GM23248 (cell line): Measurements from ENCODE around the gene PNPLA7. TPM values are rescaled to one million over a fixed set of nuclear protein-coding genes. Genes with fewer than 3 reads are reported as not detected.

Experiments used
- DNase-seq: peaks from one replicate; pipeline ENCODE4 v3.0.0-alpha.2; 2015
- H2AFZ ChIP-seq: fragments of 200-600 bp; sonication (generic); 2 replicates; pipeline ENCODE4 v1.6.1; 2016; ENCODE audit warnings: antibody characterized with exemption
- H3F3A ChIP-seq: fragments of 200-600 bp; sonication (generic); 2 replicates; pipeline ENCODE4 v1.6.1; 2016; ENCODE audit warnings: mild to moderate bottlenecking, antibody characterized with exemption, mixed run types; ENCODE audit not compliant: insufficient read depth
- H3K27ac ChIP-seq: fragments of 200-600 bp; sonication (generic); 2 replicates; pipeline ENCODE4 v1.5.1; 2016; ENCODE audit warnings: mild to moderate bottlenecking
- H3K27me3 ChIP-seq: fragments of 200-600 bp; sonication (generic); replicated peaks from 2 replicates; pipeline ENCODE4 v1.6.1; 2016; ENCODE audit warnings: mild to moderate bottlenecking; ENCODE audit not compliant: insufficient read depth
- H3K36me3 ChIP-seq: fragments of 200-600 bp; sonication (generic); 2 replicates; pipeline ENCODE4 v1.6.1; 2016; ENCODE audit warnings: low read depth, mild to moderate bottlenecking
- H3K4me1 ChIP-seq: fragments of 200-600 bp; sonication (generic); 2 replicates; pipeline ENCODE4 v1.6.1; 2016; ENCODE audit warnings: mild to moderate bottlenecking; ENCODE audit not compliant: insufficient read depth
- H3K4me2 ChIP-seq: fragments of 200-600 bp; sonication (generic); one replicate; pipeline ENCODE4 v1.6.1; 2016; ENCODE audit warnings: mild to moderate bottlenecking; ENCODE audit not compliant: unreplicated experiment
- H3K4me3 ChIP-seq: fragments of 200-600 bp; sonication (generic); 2 replicates; pipeline ENCODE4 v1.5.1; 2016; ENCODE audit warnings: mild to moderate bottlenecking
- H3K79me2 ChIP-seq: fragments of 200-600 bp; sonication (generic); 2 replicates; pipeline ENCODE4 v1.6.1; 2016; ENCODE audit warnings: mild to moderate bottlenecking; ENCODE audit not compliant: insufficient read depth
- H3K9ac ChIP-seq: fragments of 200-600 bp; sonication (generic); 2 replicates; pipeline ENCODE4 v1.6.1; 2016; ENCODE audit warnings: mild to moderate bottlenecking
- H3K9me2 ChIP-seq: fragments of 200-600 bp; sonication (generic); 2 replicates; pipeline ENCODE4 v1.6.1; 2016; ENCODE audit warnings: mixed run types, mild to moderate bottlenecking, moderate library complexity; ENCODE audit not compliant: insufficient read depth
- H3K9me3 ChIP-seq: fragments of 200-600 bp; sonication (generic); one replicate; pipeline ENCODE4 v1.6.1; 2017; ENCODE audit warnings: low read depth
- H4K20me1 ChIP-seq: fragments of 200-600 bp; sonication (generic); 2 replicates; pipeline ENCODE4 v1.6.0; 2016; ENCODE audit not compliant: insufficient read depth
- EZH2 ChIP-seq: fragments of 200-600 bp; sonication (generic); IDR thresholded peaks from 2 replicates; pipeline ENCODE4 v1.6.1; 2018; ENCODE audit warnings: antibody characterized with exemption, mild to moderate bottlenecking; ENCODE audit not compliant: insufficient read depth, poor library complexity, severe bottlenecking
- EZH2phosphoT487 ChIP-seq: fragments of 200-600 bp; sonication (generic); IDR thresholded peaks from 2 replicates; pipeline ENCODE4 v1.6.1; 2018; ENCODE audit warnings: antibody characterized with exemption, moderate library complexity, mild to moderate bottlenecking, low read depth; ENCODE audit not compliant: insufficient read depth
- WGBS, 2 experiments: methylation state at CpG; one replicate each; pipeline ENCODE4 v1.1.6; 2015 to 2017; ENCODE audit warnings: low lambda C conversion rate in 2 of 2, low coverage in 1 of 2; ENCODE audit errors: missing lambda C conversion rate in 2 of 2; 5-methylcytosine and 5-hydroxymethylcytosine counted together
- in situ Hi-C: fragments of 300-500 bp; cut with MboI; formaldehyde crosslinking; loops from 2 replicates; pipeline ENCODE4 v1.15.0; 2020
- polyA plus RNA-seq: library from polyadenylated mRNA; unstranded; fragments of >200 nt; fragmentation: Nextera tagmentation; extraction: Ambion mirVana; gene quantifications from 2 replicates; pipeline ENCODE4 v1.2.1, GENCODE V29; 2016
- total RNA-seq: library from RNA; depleted of rRNA; stranded (reverse); fragments of >200 nt; shearing (Covaris generic); gene quantifications from 2 replicates; pipeline ENCODE4 v1.2.3, GENCODE V29; 2014

PNPLA7 gene
- total and polyA plus RNA-seq, 2 experiments from 2014 or later: 0.54 to 0.59 TPM

DNA sequence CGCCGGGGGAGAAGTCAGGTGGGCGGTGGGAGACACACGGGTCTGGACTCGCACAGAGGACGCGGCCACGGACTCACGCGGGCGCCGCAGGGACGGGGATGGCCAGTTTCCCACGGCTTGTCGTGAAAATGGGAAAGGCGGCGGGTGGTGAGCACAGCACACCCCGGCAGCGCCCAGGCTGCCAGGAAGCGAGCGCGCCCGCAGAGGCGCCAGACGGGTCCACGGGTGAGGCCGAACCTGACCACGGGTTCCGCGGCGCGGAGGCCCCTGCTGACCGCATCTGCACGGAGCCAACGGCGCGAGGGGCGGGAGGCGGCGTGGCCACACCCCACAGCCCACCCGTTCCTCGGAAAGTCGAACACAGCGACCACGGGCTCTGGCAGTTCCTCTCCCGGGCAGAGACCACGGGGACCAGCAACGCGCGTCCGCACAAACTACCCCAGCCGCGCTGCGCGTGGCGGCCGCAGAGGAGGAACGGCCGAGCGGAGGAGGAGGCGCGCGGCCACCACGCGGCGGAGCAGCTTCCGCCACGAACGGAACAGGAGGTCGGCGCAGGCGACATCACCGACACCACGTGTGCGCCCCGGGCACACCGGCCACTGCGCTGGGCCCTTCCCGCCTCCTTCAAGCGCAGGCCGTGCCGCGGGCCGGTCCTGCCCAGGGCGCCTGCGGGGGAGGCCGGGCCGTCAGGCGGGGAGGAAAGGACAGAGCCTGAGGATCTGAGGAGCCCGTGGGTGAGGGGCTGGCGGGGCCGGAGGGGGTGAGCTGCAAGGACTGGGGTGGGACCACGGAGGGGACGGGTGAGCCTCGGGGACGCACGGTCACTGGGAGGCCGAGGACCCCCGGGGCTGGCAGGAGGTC, 132.8 kb downstream of the PNPLA7 start:
- Histone ChIP-seq H3K27me3 (no peaks in the 10 kb centered on the region), H3K9me2 (no peaks in the 10 kb centered on the region), H4K20me1 (no peaks in the 10 kb centered on the region), H3K9ac (no peak overlapping the region), H3K4me3 (no peak overlapping the region), H3K9me3 (no peaks in the 10 kb centered on the region), H3K36me3 (no peaks in the 10 kb centered on the region), H2AFZ (no peak overlapping the region), H3K79me2 (peaks cover 25% of the 10 kb centered on the region), H3K27ac (no peak overlapping the region), H3K4me1 (peaks cover 11% of the 10 kb centered on the region), H3F3A (no peaks in the 10 kb centered on the region), H3K4me2 (no peak overlapping the region)
- in situ Hi-C loops: loop anchor here (25.0 kb wide), 1 partner anchor 305 kb away; the partner anchor contains the start of gene DPP7
- WGBS, 2 experiments: 91 to 93% methylated on average over 40 to 99 of the region's 99 CpGs
- TF ChIP-seq EZH2: no peak
- TF ChIP-seq EZH2phosphoT487: no peak
- no peak for DNase-seq

DNA sequence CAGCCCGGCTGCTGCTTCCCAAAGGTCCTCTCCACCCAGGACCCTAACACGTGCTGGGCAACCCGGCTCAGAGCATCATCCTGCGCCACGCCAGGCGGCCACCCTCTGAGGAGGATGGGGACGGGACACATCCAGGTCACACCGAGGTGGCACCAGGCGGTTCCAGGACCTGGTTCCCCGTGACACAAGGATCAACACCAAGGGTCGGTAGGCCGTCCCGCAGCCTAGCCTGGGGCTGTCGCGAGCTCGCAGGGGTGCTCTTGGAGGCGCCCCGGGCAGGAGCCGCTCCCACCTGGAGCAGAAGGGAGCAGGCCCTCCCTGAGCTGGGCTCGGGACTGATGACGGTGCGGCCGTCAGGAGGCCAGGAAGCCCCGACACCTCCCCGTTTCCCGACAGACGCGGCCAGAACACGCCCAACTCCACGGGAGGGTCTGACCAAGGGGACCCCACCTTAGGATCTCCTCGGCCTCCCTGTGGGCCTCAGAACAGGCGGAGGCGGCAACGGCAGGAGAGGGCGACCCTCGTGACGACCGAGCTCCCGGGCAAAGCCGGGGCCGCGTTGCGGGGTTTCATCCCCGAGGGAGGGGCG, 133.5 kb downstream of the PNPLA7 start:
- Histone ChIP-seq H4K20me1 (no peaks in the 10 kb centered on the region), H3K79me2 (peaks cover 19% of the 10 kb centered on the region), H3K4me2 (no peak overlapping the region), H2AFZ (no peak overlapping the region), H3K9ac (no peak overlapping the region), H3K27ac (no peak overlapping the region), H3K4me1 (peaks cover 12% of the 10 kb centered on the region), H3K36me3 (no peaks in the 10 kb centered on the region), H3K4me3 (no peak overlapping the region), H3K9me3 (no peaks in the 10 kb centered on the region), H3K27me3 (no peaks in the 10 kb centered on the region), H3K9me2 (no peaks in the 10 kb centered on the region), H3F3A (no peaks in the 10 kb centered on the region)
- TF ChIP-seq EZH2 (no peak), EZH2phosphoT487 (no peak)
- in situ Hi-C loops: loop anchor here (25.0 kb wide), 1 partner anchor 304 kb away; the partner anchor contains the start of gene DPP7
- no peak for DNase-seq
- 93 to 94% methylated on average over 33 to 45 of the region's 45 CpGs for WGBS, 2 experiments

DNA sequence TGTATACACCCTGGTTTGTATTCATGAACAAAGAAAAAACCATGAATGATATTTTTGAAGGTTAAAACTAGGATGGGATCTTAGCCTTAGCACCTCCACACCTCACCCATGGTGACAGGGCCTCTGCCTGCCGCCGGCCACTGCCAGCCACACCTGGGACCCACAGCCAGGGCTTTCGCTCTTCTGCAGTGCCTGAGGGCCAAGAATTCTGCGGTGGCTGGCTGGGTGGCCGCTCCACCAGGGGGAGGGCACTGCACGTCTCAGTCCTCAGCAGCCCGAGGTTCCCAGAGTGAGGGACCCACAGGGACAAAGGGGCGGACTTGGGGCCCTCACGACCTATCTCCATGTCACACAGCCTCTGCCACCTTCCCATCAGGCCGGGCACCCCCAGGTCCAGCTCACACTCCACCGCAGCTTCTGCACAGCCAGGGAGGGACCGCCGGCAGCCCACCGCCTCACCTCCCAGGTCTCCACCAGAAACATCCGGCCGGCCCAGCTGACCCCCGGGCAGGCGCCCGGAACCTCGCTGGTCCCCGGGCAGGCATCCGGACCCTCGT, 134.1 kb downstream of the PNPLA7 start:
- DNase-seq: no peak
- Histone ChIP-seq H2AFZ (no peak overlapping the region), H3K4me1 (peaks cover 10% of the 10 kb centered on the region), H4K20me1 (no peaks in the 10 kb centered on the region), H3K9ac (no peak overlapping the region), H3K27me3 (no peaks in the 10 kb centered on the region), H3K36me3 (no peaks in the 10 kb centered on the region), H3K4me3 (no peak overlapping the region), H3F3A (no peaks in the 10 kb centered on the region), H3K27ac (no peak overlapping the region), H3K9me2 (no peaks in the 10 kb centered on the region), H3K79me2 (peaks cover 13% of the 10 kb centered on the region), H3K4me2 (no peak overlapping the region), H3K9me3 (no peaks in the 10 kb centered on the region)
- TF ChIP-seq EZH2phosphoT487 (no peak), EZH2 (no peak)
- in situ Hi-C loops: loop anchor here (25.0 kb wide), 1 partner anchor 304 kb away; the partner anchor contains the start of gene DPP7
- WGBS, 2 experiments: 91 to 93% methylated on average over 21 to 23 of the region's 23 CpGs

GRCh38 chr9:137415451-137415850, 134.8 kb downstream of the PNPLA7 start:
- Histone ChIP-seq H3K9me3 (no peaks in the 10 kb centered on the region), H3F3A (no peaks in the 10 kb centered on the region), H3K36me3 (no peaks in the 10 kb centered on the region), H3K4me2 (no peak overlapping the region), H3K9me2 (no peaks in the 10 kb centered on the region), H3K27me3 (no peaks in the 10 kb centered on the region), H3K4me3 (no peak overlapping the region), H4K20me1 (no peaks in the 10 kb centered on the region), H3K4me1 (peaks cover 10% of the 10 kb centered on the region), H3K79me2 (peaks cover 7% of the 10 kb centered on the region), H3K9ac (no peak overlapping the region), H3K27ac (no peak overlapping the region), H2AFZ (no peak overlapping the region)
- in situ Hi-C loops: loop anchor here (25.0 kb wide), 1 partner anchor 303 kb away; the partner anchor contains the start of gene DPP7
- no peak for TF ChIP-seq EZH2
- TF ChIP-seq EZH2phosphoT487: no peak
- WGBS, 2 experiments: 94 to 99% methylated on average over 5 of the region's 5 CpGs
- no peak for DNase-seq
